GM19468 (cell line): ENCODE measurements around the gene TOP2A.
A peak's percentile ranks its signal among the peaks of the same experiment; 100 is the strongest.
"Not testable (repeated sequence)": the region's sequence is repeated elsewhere in the genome, so short reads cannot be mapped to it uniquely, and the experiment has no call there.

Experiments used
- ATAC-seq: cut with Tn5 transposase; IDR thresholded peaks from one replicate; pipeline ENCODE4 v1.9.1; 2021; ENCODE audit warnings: mild to moderate bottlenecking, moderate library complexity, moderate number of reproducible peaks; ENCODE audit not compliant: unreplicated experiment; ENCODE audit errors: extremely low read depth

The TOP2A gene

DNA sequence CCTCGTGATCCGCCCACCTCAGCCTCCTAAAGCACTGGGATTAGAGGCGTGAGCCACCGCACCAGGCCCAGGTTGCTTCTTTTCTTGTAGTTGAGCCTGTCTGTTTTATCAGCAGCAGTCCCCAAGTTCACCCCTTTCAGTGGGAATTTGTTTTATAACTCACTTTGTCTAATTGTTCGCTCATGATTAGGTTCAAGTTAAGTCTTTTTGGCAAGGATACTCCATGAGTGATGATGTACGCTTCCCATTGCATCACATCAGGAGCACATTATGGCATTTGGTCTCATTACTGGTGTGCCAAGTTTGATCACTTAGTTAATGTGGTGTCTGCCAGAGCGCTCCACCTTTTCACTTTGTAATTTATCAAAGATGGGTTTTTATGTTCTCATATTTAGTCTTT lies 38.7 kb downstream of the TOP2A start:
- ATAC-seq = no peak

DNA sequence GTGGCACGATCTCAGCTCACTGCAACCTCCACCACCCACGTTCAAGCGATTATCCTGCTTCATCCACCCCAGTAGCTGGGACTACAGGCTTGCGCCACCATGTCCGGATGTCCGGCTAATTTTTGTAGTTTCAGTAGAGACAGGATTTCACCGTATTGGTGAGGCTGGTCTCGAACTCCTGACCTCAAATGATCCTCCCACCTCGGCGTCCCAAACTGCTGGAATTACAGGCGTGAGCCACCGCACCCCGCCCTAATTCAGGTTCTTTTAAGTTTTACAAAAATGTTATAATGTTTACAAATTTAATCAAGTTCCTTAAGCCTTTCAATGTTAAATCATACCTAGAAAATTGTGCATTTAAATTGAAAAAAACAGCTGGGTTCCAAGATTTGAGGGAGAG lies 39.9 kb downstream of the TOP2A start:
- no peak for ATAC-seq

DNA sequence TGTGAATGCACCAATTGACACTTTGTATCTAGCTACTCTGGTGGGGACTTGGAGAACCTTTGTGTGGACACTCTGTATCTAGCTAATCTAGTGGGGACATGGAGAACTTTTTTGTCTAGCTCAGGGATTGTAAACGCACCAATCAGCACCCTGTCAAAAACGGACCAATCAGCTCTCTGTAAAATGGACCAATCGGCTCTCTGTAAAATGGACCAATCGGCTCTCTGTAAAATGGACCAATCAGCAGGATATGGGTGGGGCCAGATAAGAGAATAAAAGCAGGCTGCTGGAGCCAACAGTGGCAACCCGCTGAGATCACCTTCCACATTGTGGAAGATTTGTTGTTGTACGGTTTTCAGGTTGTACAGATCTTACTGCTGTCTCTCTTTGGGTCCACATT lies 41.2 kb downstream of the TOP2A start:
- ATAC-seq = not testable (repeated sequence)

DNA sequence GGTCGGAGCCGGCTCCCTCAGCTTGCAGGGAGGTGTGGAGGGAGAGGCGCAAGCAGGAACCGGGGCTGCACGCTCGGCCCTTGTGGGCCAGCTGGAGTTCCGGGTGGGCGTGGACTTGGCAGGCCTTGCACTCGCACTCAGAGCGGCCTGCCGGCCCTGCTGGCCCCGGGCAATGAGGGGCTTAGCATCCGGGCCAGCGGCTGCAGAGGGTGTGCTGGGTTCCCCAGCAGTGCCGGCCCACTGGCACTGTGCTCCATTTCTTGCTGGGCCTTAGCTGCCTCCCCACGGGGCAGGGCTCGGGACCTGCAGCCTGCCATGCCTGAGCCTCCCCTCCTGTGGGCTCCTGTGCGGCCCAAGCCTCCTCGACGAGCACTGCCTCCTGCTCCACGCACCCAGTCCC lies 41.9 kb downstream of the TOP2A start:
- not testable (repeated sequence) for ATAC-seq

DNA sequence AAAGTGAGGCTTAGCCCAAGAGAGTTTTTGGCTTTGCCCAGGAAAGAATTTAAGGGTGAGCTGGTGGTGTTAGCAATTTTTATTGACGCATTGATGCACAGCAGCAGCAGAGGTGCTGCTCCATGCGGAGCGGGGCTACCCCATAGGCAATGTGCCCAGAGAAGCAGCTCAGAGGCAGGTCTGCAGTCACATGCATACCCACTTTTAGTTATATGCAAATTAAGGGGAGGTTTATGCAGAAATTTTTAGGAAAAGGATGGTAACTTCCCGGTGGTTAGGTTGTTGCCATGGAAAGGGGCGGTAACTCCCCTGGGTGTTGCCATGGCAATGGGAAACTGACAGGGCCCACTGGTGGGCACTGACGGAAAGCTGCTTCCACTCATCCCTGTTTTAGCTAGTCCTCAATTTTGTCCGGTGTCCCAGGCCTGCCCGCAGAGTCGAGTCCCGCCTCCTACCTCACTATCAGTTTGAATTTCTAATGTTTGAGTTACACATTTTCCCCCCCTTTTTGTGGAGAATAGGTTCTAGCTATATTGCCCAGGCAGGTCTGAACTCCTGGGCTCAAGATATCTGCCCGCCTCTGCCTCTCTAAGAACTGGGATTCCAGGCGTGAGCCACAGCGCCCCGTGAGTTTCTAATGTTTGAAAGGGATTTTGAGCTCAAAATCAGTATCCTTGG lies 42.7 kb downstream of the TOP2A start:
- ATAC-seq = no peak

DNA sequence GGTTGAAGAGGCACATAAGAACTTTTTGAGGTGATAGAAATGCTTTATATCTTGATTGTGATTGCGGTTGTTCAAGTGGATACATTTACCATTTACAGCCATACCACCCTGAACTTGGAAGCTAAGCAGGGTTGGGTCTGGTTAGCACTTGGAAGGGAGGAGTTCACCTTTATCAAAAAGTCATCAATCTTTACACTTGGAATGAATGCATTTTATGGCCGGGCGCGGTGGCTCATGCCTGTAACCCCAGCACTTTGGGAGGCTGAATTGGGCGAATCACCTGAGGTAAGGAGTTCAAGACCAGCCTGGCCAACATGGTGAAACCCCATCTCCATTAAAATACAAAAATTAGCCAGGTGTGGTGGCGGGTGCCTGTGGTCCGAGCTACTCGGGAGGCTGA lies 43.7 kb downstream of the TOP2A start:
- no peak for ATAC-seq

DNA sequence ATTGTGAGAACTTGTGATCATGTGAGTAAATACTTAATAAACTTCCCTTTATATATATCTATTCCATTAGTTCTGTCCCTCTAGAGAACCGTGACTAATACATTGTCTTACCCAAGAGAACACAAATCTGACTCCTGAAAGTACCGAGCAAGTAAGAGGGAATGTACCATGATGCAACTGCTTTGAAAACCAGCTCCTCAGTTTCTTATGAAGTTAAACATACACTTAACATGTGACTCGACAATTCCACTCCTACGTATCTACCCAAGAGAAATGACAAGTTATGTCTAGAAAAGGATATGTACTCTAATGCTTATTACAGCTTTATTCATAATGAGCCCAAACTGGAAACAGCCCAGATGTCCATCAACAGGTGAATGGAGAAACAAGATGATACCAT lies 44.4 kb downstream of the TOP2A start:
- ATAC-seq = no peak

DNA sequence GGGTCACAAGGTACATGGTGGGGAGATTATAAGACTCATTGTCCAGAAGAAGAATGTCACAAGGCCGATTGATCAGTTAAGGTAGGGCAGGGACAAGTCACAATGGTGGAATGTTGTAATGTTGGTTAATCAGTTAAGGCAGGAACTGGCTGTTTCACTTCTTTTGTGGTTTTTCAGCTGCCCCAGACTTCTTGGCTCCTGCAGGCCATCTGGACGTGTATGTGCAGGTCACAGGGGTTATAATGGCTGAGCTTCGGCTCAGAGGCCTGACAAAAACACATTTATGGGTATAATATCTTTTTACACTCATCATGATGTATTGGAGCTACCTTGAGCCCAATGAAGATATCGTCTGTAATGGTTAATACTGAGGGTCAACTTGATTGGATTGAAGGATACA lies 45.1 kb downstream of the TOP2A start:
- ATAC-seq = not testable (repeated sequence)

DNA sequence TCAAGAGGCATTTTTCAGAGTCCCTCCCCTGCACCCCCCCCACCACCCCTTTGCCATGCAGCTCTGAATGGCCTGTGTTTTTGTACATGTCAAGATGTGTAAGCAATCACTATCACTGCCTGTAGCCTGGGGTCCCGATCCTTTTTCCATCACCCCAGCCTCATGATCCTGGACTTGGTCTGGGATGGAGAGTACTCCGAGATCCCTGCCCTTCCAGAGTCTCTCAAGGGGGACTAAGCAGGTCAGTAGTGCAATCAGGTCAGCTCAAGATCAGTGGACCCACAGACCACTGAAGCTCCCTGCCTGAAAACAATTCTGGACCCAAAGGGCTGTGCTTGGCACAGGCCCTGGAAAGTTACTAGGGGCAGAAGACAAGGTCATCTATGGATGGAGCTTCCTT lies 45.7 kb downstream of the TOP2A start:
- ATAC-seq = no peak

DNA sequence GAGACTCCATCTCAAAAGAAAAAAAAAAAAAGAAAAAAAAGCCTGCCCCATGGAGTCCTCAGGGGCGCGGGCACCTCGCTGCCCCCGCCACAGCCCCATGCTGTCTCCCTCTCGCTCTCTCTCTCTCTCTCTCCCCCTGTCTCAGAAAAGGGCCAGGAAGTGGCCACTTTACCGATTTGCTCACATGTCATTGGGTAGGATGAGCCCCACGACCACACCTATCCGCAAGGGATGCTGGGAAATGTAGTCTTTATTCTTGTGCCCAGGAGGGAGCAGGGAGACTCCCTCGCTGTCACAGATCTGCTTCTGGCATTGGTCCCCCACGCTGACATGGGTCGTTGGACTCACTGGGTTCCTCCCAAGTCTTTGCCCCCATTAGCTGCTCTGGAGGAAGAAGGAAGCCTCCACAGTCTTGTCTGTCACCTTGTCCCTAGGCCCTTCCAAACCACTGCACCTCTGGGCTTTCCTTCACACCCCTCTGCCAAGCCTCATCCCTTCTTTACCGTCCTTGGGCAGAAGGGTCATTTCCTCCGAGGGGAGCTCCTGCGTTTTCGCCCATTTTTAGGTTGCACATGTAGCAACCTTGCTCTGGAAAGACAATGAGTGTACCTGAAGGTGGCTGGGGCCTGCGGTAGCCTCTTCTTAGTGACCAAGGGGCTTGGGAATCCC lies 46.3 kb downstream of the TOP2A start:
- no peak for ATAC-seq

DNA sequence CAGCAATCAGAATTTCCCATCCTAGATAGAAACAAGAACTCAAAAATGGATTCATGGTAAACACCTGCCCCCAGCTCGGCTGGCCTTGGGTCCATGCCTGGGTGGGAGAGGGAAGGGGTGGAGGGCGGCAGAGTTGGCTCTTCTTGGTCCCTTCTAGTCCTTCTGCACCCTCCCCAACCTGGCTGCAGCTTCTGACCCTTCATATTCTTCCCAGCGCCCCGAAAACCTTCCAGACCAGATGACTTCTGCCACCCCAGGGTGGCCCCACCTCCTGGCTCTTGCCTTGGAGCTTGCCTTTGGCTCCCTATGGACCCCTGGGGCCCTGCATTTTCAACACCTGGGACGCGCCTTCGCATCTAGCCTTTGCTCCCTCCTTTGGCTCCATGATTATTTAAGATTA lies 47.8 kb downstream of the TOP2A start:
- no peak for ATAC-seq

DNA sequence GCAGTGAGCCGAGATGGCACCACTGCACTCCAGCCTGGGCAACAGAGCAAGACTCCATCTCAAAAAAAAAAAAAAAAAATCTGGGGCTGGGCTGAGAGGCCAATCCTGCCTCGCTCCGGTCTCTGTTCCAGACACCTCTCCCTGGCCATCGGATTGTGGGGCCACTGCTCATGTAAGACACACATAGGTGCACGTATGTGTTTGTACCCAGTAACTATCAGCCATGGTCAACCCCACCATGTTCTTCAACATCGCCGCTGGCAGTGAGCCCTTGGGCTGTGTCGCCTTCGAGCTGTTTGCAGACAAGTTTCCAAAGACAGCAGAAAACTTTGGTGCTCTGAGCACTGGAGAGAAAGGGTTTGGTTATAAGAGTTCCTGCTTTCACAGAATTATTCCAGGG lies 50.0 kb downstream of the TOP2A start:
- ATAC-seq = not testable (repeated sequence)

DNA sequence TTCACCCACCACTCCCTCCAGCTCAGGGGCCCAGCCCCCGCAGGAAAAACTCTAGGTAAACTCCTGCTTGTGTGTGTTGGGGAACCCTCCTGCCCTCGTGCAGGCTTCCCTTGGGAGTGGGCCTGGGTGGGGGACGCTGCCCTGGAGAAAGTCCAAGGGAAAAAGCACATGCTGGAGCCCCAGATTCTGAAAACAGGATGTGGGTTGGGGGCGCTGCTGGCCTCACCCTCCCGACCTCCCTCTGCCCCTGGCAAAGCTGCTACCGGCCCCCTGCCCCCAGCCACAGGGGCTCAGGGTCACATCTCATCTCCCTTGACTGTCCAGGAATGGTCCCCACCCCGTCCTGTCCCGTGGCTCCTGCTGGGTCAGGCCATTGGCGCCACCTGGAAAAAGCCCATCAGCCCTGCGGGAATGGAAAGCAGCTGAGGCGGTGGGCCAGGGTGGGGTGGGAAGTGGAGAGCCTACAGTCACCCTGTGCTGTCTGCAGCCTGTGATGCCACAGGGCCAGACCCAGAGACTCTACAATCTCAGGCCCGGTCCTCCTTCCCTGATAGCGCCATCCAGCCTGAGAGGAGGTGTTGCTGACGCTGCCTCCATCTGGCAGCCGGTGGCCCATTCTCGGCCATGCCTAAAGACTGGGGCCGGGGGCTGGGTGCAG lies 50.7 kb downstream of the TOP2A start:
- no peak for ATAC-seq

DNA sequence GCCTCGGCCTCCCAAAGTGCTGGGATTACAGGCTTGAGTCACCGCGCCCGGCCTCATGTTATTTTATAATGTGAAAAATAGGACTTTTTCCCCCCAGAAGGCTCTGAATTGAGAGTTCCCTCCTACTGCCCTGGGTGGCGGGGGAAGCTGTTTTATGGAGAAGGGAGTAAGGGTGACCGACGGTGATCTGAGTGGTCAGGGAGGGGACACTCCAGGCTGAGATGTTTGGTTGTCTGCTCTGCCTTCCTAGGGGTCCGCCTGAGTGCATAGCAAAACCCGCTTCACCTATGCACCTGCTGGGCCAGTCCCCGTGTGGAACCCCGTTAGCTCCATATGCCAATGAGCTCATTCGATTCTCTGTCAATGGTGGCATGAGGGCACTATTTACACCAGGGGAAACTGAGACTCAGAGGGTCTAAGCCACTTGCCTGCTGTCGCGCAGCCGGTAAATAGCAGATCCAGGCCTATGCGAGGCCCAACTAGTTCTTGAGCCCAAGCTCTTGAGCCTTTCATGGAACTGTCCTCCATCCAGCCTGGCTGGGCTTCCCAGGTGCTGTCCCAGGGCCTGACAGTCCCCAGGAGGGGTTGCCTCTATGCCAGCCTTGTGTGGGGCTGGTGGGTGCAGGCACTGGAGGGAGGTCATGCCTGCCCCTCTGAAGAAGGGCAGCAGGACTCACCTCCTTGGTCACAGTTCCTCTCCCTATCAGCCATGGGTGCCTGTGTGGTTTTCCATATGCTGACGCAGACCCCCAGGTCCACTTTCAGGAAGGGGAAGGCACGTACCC lies 51.4 kb downstream of the TOP2A start:
- ATAC-seq = no peak

DNA sequence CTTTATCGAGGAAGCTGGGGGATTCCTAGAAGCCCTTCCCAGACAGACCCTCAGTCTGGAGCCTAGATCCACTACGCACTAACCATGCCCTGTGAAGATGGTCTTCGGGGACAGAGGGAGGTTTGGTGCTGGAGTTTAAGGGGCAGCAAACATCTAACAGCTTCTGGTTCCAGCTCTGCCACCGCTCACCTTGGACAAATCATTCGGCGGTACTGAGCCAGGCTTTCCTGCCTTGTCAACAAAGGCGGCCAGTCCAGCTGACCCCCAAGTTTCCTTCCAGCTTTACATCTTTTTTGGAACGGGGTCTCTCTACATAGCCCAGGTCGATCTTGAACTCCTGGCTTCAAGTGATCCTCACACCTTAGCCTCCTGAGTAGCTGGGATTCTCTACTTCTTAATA lies 52.8 kb downstream of the TOP2A start:
- no peak for ATAC-seq

DNA sequence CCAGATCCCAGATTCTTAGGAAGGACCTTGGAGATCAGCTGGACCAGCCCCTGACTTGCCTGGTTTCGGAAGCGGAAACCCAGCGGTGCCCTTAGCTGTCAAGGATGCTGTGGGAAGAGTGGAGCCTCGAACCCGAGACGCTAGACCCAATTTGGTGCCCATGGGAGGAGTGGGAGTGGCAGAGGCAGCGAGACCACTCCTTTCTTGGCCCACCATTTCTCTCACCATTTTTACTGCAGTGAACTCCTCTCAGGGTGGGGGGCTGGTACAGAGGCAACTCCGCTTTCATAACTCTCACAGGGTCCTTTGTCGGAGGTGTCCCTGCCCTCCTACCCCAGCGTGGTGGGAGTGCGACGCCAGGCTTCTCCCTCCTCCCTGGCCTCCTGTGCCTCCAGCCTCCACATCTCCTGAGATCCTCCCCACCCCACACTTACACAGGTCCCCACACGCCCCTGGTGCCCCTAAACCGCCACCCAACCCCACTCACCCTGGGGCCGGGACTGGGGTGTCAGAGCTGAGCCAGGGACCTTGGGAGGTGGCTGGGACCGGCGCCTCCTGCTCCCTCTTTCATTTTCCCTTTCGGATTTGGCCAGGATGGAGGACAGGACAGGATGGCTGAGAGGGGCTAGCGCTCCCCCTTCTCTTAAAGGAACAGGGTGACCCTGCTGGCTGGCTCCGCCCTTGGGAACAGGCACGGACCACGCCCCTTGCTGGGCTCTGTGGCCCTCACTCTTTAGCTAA lies 53.4 kb downstream of the TOP2A start, which contains the start of gene GJD3:
Gene GJD3, minus strand, starts transcription at position 617 of the 741 bp plus-strand sequence. CDS start 922 bp downstream, outside the sequence.
- no peak for ATAC-seq

DNA sequence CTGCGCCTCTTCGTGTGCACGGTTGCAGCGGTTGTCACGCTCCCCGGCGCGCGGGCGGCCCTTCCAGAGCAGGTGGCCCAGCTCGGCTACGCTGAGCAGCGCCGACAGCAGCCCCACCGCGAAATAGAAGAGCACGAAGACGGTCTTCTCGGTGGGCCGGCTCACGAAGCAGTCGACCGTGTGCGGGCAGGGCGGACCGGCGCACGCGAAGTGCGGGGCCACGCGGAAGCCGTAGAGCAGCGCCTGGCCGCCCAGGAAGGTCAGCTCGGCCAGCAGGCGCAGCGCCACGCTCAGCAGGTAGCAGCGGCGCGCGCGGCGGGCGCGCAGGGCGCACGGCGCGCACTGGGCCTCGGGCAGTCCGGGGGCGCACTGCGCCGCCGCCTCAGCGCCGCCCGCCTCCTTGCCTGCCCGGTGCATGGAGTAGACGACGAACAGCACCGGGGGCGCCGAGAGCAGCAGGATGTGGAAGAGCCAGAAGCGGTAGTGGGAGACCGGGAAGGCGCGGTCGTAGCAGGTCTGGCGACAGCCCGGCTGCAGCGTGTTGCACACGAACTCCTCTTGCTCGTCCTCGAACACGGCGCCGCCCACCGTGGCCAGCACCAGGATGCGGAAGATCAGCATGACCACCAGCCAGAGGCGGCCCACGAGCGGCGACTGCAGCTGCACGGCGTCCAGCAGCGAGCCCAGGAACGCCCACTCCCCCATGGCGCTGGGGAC lies 54.4 kb downstream of the TOP2A start:
- no peak for ATAC-seq

DNA sequence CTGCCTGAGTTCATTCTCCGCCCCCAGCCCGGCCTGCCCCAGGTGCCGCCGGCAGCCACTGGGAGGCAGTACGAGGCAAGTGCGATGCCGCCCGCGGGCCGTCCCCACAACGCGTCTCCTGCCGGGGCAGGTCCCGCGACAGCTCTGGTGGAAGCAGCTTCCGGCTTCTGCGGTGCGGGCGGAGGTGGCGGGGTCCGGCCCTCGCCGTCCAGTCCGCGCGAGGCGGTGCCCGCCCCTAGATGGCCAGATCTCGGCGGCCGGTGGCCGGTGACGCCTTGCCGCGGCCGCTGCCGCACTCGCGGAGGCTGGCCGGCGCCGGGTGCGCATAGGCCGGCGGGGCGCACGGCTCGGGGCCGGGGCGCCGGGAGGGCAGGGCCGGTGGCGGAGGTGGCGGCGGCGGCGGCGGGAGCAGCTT lies 55.0 kb downstream of the TOP2A start:
- peak; percentile 51 for ATAC-seq

DNA sequence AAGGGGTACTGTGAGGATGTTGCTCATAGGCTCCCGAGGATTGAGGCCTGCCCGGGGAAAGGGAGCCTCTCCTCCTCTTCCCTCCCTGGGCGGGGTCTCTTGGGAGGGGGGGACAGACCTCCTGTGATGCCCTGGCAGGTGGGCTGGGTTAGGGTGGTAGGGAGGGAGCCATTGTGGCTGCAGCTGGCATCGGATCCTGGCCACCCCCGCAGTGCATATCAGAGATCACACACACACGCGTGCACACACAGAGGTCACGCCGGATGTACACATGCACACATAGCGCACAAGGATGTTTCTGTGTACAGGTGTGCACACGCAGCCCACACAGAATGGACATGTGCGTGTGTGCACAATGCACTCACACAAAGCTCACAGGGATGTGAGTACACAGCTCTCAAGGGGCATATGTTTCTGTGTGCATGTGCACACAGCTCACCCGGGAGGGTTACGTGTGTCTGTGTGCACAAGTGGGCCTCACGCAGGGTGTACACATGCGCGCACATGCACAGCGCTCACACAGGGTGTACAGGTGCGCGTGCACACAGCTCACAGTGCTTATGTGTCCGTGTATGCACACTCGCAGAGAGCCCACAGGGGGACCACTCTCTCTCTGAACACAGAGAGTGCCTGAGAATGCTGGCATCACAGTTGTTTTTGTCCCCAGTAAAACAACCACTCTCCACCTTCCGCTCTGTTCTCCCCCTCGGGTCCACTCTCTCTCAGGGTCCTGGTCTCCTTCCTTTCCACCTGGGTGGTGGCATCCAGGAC lies 55.6 kb downstream of the TOP2A start:
- no peak for ATAC-seq
